HG02759 (cell line): ENCODE measurements around the gene ACE2.

Source experiments
- ATAC-seq: cut with Tn5 transposase; IDR thresholded peaks from one replicate; pipeline ENCODE4 v1.9.1; 2021; ENCODE audit warnings: mild to moderate bottlenecking, moderate library complexity; ENCODE audit not compliant: unreplicated experiment

Gene ACE2

GRCh38 chrX:15579778-15580747 lies 20.7 kb downstream of the ACE2 start:
- no peak for ATAC-seq

- no peak for ATAC-seq
Observed at GRCh38 chrX:15576019-15576418, 24.7 kb downstream of the ACE2 start.

GRCh38 chrX:15574017-15574416 lies 26.7 kb downstream of the ACE2 start:
- ATAC-seq, result no peak

DNA sequence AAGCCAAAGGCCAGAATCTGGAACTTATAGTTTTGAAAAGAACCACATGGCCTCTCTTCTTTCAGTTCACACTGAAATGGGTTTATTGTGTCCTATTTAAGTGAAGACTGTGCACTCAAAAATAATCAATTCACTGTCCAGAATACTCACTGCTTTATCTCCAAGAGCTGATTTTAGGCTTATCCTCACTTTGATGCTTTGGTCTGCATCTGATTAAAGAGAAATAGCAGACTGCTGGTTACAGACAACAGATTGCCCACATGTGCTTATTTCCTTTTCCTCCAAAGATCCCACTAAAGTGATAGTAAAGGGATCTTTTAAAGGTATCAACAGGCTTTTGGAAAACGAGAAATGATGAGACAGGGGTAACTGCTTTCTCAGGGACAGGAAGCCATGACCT lies 30.6 kb downstream of the ACE2 start:
- ATAC-seq, result no peak

GRCh38 chrX:15567886-15568616 lies 32.7 kb downstream of the ACE2 start:
- no peak for ATAC-seq

GRCh38 chrX:15567267-15567666 lies 33.5 kb downstream of the ACE2 start:
- no peak for ATAC-seq

DNA sequence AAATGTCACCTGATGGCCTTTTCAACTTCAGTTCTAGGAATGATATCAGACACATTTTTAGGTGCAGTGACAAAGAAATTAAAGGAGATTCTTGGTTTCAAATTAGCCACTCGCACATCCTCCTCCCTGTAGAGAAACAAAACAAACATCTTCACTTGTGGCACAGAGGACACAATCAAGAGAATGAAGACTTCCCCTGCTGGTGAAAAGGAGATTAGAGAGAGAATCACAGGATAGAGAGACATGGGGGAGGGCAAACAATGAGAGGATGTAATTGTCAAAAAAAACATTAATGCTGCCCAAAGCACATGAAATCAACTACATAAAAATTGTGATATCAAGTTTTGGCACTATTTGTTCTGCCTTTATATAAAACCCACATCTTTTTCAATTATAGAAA lies 34.5 kb downstream of the ACE2 start:
- no peak for ATAC-seq

GRCh38 chrX:15564981-15565579 lies 35.7 kb downstream of the ACE2 start:
- no peak for ATAC-seq

GRCh38 chrX:15563056-15563455 lies 37.7 kb downstream of the ACE2 start:
- ATAC-seq, result no peak

DNA sequence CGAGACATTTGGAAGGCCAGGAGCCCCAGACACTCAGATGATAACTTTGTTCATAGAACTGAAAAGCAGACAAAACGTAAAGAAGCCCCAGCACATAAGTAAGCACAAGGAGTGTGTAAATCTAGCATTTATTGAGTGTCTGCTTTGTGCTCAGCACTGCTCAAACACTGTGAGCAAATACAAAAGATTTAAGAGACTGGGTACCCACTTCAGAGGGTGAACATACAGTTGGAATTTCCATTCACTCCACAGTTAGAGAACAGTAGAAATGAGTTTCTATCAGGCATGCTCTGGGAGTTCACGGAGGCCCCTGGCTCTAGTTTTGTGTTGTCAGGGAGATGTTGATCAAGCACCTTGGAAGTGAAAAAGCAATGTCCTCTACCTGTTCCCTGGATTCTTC lies 39.8 kb downstream of the ACE2 start:
- no peak for ATAC-seq

GRCh38 chrX:15559227-15559626 lies 41.5 kb downstream of the ACE2 start:
- ATAC-seq, result no peak

DNA sequence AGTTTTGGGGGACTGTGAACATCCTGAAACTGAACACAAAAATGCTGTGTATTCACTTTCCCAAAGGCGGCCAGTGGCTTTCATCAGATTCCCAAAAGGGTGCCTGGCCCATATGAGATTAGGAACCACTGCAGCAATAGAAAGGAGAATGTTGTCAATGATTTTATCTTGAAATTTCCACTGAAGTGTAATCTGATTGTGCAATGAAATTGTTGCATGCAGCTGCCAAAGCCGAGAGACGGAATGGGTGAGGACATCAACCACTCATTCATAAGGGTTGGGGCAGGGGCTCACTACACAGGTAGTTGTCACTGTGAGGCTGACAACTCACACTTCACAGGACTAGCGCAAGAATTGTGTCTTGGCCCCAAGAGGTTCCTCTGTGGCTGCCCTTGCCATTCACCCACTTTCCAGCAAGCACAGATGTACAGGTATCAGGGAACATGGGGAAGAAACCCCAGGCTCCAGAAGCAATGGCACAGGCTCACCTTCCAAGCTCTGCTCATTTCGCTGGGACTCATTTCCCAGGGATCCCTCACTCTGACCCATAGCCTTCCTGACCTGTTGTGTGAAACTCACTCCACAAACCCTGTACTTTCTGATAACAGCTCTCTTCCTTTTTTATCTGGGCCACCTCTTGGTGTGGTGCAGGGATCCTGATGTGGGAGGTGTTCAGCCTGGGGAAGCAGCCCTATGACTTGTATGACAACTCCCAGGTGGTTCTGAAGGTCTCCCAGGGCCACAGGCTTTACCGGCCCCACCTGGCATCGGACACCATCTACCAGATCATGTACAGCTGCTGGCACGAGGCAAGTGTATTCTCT lies 51.4 kb downstream of the ACE2 start:
- ATAC-seq, result no peak

DNA sequence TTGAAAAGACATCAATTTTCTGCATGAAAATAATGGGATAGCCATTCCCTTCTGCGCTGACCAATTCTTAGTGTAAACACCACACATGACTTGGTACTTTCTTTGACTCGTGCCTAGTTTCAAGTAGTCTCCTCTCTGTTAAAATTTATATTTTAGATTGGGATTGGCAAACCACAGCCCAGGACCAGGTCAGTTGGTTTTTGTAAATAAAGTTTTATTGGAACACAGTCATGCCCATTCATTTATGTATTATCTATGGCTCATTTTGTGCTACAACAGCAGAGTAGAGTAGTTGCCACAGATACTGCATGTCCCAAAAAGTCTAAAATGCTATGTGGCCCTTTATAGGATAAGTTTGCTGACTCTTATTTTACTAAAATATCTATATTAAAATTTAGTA lies 53.4 kb downstream of the ACE2 start:
- ATAC-seq, result no peak

- no peak for ATAC-seq
Observed at GRCh38 chrX:15546745-15547144, 54.0 kb downstream of the ACE2 start.

- ATAC-seq, result no peak
Observed at GRCh38 chrX:15530318-15530717, 70.4 kb downstream of the ACE2 start.

GRCh38 chrX:15529165-15529564 lies 71.6 kb downstream of the ACE2 start:
- ATAC-seq, result no peak

DNA sequence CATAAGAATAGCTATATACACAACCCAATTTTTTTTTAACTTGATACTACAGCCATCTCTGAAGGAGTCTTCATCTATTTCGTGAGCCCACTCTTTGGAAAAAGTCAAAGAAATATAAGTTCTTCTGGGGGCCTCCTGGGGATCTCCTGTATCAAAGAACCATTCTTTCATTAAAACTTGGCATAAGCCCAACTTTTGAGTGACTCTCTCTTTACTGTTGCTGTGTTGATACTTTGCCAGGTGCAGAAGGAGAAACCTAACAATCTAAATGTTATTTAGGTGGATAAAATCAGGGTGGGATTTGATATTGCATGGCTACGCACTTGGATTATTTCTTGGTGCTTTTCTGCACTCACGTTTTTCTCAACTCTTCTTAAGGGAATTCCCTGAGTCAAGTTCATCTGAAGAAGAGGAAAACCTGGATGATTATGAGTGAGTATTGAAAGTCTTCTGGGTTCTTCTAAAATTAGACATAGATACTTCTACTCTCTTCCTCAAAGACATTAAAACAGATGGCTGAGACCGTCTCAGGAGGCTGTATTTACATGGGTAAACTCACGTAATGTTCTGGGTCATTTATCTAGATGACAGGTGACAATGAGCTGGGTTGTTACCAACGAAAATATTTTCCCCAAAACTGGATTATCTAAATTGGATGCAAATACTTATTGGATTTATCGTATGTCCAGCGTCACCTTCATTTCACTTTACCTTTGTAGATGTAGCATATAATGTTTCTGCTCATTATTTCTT lies 74.9 kb downstream of the ACE2 start:
- ATAC-seq, result no peak

GRCh38 chrX:15524417-15524816 lies 76.3 kb downstream of the ACE2 start:
- ATAC-seq, result no peak

GRCh38 chrX:15523088-15523487 lies 77.7 kb downstream of the ACE2 start:
- ATAC-seq, result no peak

GRCh38 chrX:15522464-15522863 lies 78.3 kb downstream of the ACE2 start:
- no peak for ATAC-seq
